Ramos (cell line): ENCODE data around the gene RFT1.

Experiments used
- in situ Hi-C: fragments of 300-500 bp; cut with MboI; formaldehyde crosslinking; loops from one replicate; pipeline ENCODE4 v1.14.3; 2022; ENCODE audit warnings: low sequenced_read_pairs; ENCODE audit not compliant: unreplicated experiment

The RFT1 gene

GRCh38 chr3:53077476-53078220 is 52.6 kb downstream of the RFT1 start:
- in situ Hi-C loops, result no loop called here

GRCh38 chr3:53075743-53076140 is 54.5 kb downstream of the RFT1 start:
- in situ Hi-C loops, result no loop called here

GRCh38 chr3:53074761-53075742 is 55.2 kb downstream of the RFT1 start:
- in situ Hi-C loops, result loop anchor here (5.0 to 25.0 kb wide), 2 partner anchors 228 to 338 kb away; no protein-coding TSS in a partner anchor

GRCh38 chr3:53074366-53074696 is 55.9 kb downstream of the RFT1 start:
- in situ Hi-C loops, result loop anchor here (5.0 to 25.0 kb wide), 2 partner anchors 227 to 337 kb away; no protein-coding TSS in a partner anchor

- in situ Hi-C loops, result loop anchor here (5.0 to 25.0 kb wide), 2 partner anchors 226 to 336 kb away; no protein-coding TSS in a partner anchor
Measured at GRCh38 chr3:53073553-53074365, 56.5 kb downstream of the RFT1 start.

GRCh38 chr3:53072653-53073552 is 57.3 kb downstream of the RFT1 start:
- in situ Hi-C loops, result loop anchor here (5.0 to 25.0 kb wide), 2 partner anchors 226 to 336 kb away; no protein-coding TSS in a partner anchor

- in situ Hi-C loops, result loop anchor here (5.0 to 25.0 kb wide), 2 partner anchors 225 to 335 kb away; no protein-coding TSS in a partner anchor
Measured at GRCh38 chr3:53071882-53072431, 58.3 kb downstream of the RFT1 start.

GRCh38 chr3:53069422-53070068 is 60.7 kb downstream of the RFT1 start:
- in situ Hi-C loops, result loop anchor here (5.0 to 25.0 kb wide), 2 partner anchors 222 to 332 kb away; no protein-coding TSS in a partner anchor

- in situ Hi-C loops, result loop anchor here (25.0 kb wide), 1 partner anchor 331 kb away; no protein-coding TSS in a partner anchor
Measured at GRCh38 chr3:53068176-53068575, 62.1 kb downstream of the RFT1 start.

- in situ Hi-C loops, result loop anchor here (25.0 kb wide), 1 partner anchor 330 kb away; no protein-coding TSS in a partner anchor
Measured at GRCh38 chr3:53067567-53067966, 62.7 kb downstream of the RFT1 start.

- in situ Hi-C loops, result loop anchor here (25.0 kb wide), 1 partner anchor 329 kb away; no protein-coding TSS in a partner anchor
Measured at GRCh38 chr3:53065841-53066480, 64.3 kb downstream of the RFT1 start.

- in situ Hi-C loops, result loop anchor here (25.0 kb wide), 1 partner anchor 326 kb away; no protein-coding TSS in a partner anchor
Measured at GRCh38 chr3:53062905-53063304, 67.3 kb downstream of the RFT1 start.

- in situ Hi-C loops, result loop anchor here (25.0 kb wide), 1 partner anchor 319 kb away; no protein-coding TSS in a partner anchor
Measured at GRCh38 chr3:53056442-53056841, 73.8 kb downstream of the RFT1 start.

GRCh38 chr3:53054233-53054632 is 76.0 kb downstream of the RFT1 start:
- in situ Hi-C loops, result loop anchor here (25.0 kb wide), 1 partner anchor 317 kb away; no protein-coding TSS in a partner anchor

GRCh38 chr3:53051929-53052328 is 78.3 kb downstream of the RFT1 start:
- in situ Hi-C loops, result loop anchor here (25.0 kb wide), 1 partner anchor 315 kb away; no protein-coding TSS in a partner anchor

- in situ Hi-C loops, result loop anchor here (25.0 kb wide), 1 partner anchor 313 kb away; no protein-coding TSS in a partner anchor
Measured at GRCh38 chr3:53049987-53050386, 80.2 kb downstream of the RFT1 start.
